Naive thymus-derived CD8-positive, alpha-beta T cell (primary cell): ENCODE data around the gene NHLRC2. TPM values are rescaled to one million over a fixed set of nuclear protein-coding genes. Genes with fewer than 3 reads are reported as not detected.

Source experiments
- ATAC-seq, 2 donors: fragments of 150-1000 bp; cut with Tn5 transposase in 1 of 2; sonication (Bioruptor Pico), chemical (Tn5 transposase) in 1 of 2; 1 replicate in 1 of 2; 2 replicates in 1 of 2; pipeline ENCODE4 v1.10.0; 2021; ENCODE audit warnings: mild to moderate bottlenecking in 2 of 2, moderate library complexity in 2 of 2
- POLR2A ChIA-PET: fragments of 350-600 bp; sonication (Branson Sonifier 250); formaldehyde crosslinking; loops from one replicate; lab custom pipeline; 2021; ENCODE audit warnings: antibody characterized with exemption; lab: Charles Lee
- DNase-seq, 10 donors: peaks; one replicate each; pipeline versions ENCODE4 v3.0.0 to v3.0.0-alpha.2; 2020 to 2022
- H3K27ac Mint-ChIP-seq, 10 donors: one replicate each; pipeline ENCODE4 v1.8.0; 2020 to 2022; ENCODE audit warnings: mild to moderate bottlenecking in 10 of 10, mixed read lengths in 10 of 10, moderate library complexity in 4 of 10, inconsistent platforms in 1 of 10
- H3K27me3 Mint-ChIP-seq, 5 donors: one replicate each; pipeline ENCODE4 v1.8.0; 2021 to 2022; ENCODE audit warnings: mixed read lengths in 5 of 5
- H3K36me3 Mint-ChIP-seq, 3 donors: one replicate each; pipeline ENCODE4 v1.8.0; 2020 to 2022; ENCODE audit warnings: mixed read lengths in 3 of 3, mild to moderate bottlenecking in 2 of 3, inconsistent platforms in 1 of 3
- H3K4me1 Mint-ChIP-seq, 4 donors: one replicate each; pipeline ENCODE4 v1.8.0; 2021 to 2022; ENCODE audit warnings: mixed read lengths in 4 of 4
- H3K4me3 Mint-ChIP-seq, 10 donors: one replicate each; pipeline ENCODE4 v1.8.0; 2020 to 2022; ENCODE audit warnings: mild to moderate bottlenecking in 10 of 10, mixed read lengths in 10 of 10, moderate library complexity in 6 of 10, inconsistent platforms in 1 of 10
- H3K9me3 Mint-ChIP-seq, 9 donors: one replicate each; pipeline ENCODE4 v1.8.0; 2020 to 2022; ENCODE audit warnings: mixed read lengths in 9 of 9, mild to moderate bottlenecking in 3 of 9, inconsistent platforms in 1 of 9, moderate library complexity in 1 of 9
- polyA plus RNA-seq, 3 donors: library from polyadenylated mRNA; unstranded; fragments of 300-500 nt; fragmentation: Illumina TruSeq; gene quantifications; one replicate each; pipeline ENCODE4 v1.2.3, GENCODE V29; 2021
- total RNA-seq, 8 experiments: library from RNA in 2 of 8; stranded (reverse) in 2 of 8; gene quantifications; one replicate each; pipeline ENCODE4 v1.2.3 and lab custom pipeline; 2021 to 2026

Gene NHLRC2
- total and polyA plus RNA-seq, 5 experiments from 2014 or later: 3.4 to 25.4 (median 7.8) TPM

GRCh38 chr10:113916053-113916452 is 61.6 kb downstream of the NHLRC2 start:
- Mint-ChIP-seq H3K9me3 (no peaks in the 10 kb centered on the region), H3K27me3 (no peaks in the 10 kb centered on the region), H3K4me1 (no peaks in the 10 kb centered on the region), H3K4me3 (no peak overlapping the region), H3K36me3 (peaks cover 7 to 25% (median 10%) of the 10 kb centered on the region in 3 donors), H3K27ac (no peak overlapping the region)
- POLR2A ChIA-PET: interaction anchor here (1.0 kb wide), 1 partner anchor 45 kb away, joined by 4 read pairs; no protein-coding TSS in a partner anchor
- ATAC-seq (no peak), DNase-seq (no peak)

GRCh38 chr10:113917636-113918035 is 63.2 kb downstream of the NHLRC2 start:
- POLR2A ChIA-PET: no interaction called here
- DNase-seq (no peak), ATAC-seq (no peak)
- H3K4me1 Mint-ChIP-seq: no peaks in the 10 kb centered on the region
- no peaks in the 10 kb centered on the region for H3K9me3 Mint-ChIP-seq
- H3K36me3 Mint-ChIP-seq: peaks cover 7 to 14% (median 7%) of the 10 kb centered on the region in 3 donors
- no peak overlapping the region for H3K27ac Mint-ChIP-seq
- no peak overlapping the region for H3K4me3 Mint-ChIP-seq
- no peaks in the 10 kb centered on the region for H3K27me3 Mint-ChIP-seq

- DNase-seq (no peak), ATAC-seq (no peak)
- Mint-ChIP-seq H3K27ac (no peak overlapping the region), H3K36me3 (peaks cover 9 to 16% (median 14%) of the 10 kb centered on the region in 3 donors), H3K27me3 (peaks cover 3 to 13% (median 6%) of the 10 kb centered on the region in 5 donors), H3K4me1 (no peaks in the 10 kb centered on the region), H3K9me3 (peaks cover 0 to 18% (median 7%) of the 10 kb centered on the region in 9 donors), H3K4me3 (no peak overlapping the region)
- POLR2A ChIA-PET: no interaction called here
Observed at GRCh38 chr10:113920114-113920513, 65.7 kb downstream of the NHLRC2 start.

- H3K4me1 Mint-ChIP-seq: no peaks in the 10 kb centered on the region
- H3K27me3 Mint-ChIP-seq: peaks cover 3 to 13% (median 8%) of the 10 kb centered on the region in 5 donors
- POLR2A ChIA-PET: no interaction called here
- no peak overlapping the region for H3K4me3 Mint-ChIP-seq
- DNase-seq: no peak
- H3K27ac Mint-ChIP-seq: no peak overlapping the region
- ATAC-seq: no peak
- H3K36me3 Mint-ChIP-seq: peaks cover 9 to 18% (median 14%) of the 10 kb centered on the region in 3 donors
- H3K9me3 Mint-ChIP-seq: peaks cover 0 to 24% (median 9%) of the 10 kb centered on the region in 9 donors
Observed at GRCh38 chr10:113920875-113921274, 66.4 kb downstream of the NHLRC2 start.

- DNase-seq (no peak), ATAC-seq (no peak)
- H3K4me1 Mint-ChIP-seq: no peaks in the 10 kb centered on the region
- peaks cover 6 to 13% (median 11%) of the 10 kb centered on the region in 5 donors for H3K27me3 Mint-ChIP-seq
- peaks cover 0 to 24% (median 12%) of the 10 kb centered on the region in 9 donors for H3K9me3 Mint-ChIP-seq
- POLR2A ChIA-PET: no interaction called here
- no peak overlapping the region for H3K27ac Mint-ChIP-seq
- H3K4me3 Mint-ChIP-seq: no peak overlapping the region
- H3K36me3 Mint-ChIP-seq: peaks cover 9 to 18% (median 14%) of the 10 kb centered on the region in 3 donors
Observed at GRCh38 chr10:113921561-113922370, 67.3 kb downstream of the NHLRC2 start.

- DNase-seq (no peak), ATAC-seq (no peak)
- POLR2A ChIA-PET: no interaction called here
- Mint-ChIP-seq H3K4me1 (no peaks in the 10 kb centered on the region), H3K9me3 (peaks cover 0 to 24% (median 12%) of the 10 kb centered on the region in 9 donors), H3K4me3 (no peak overlapping the region), H3K27me3 (peaks cover 12 to 22% (median 14%) of the 10 kb centered on the region in 5 donors), H3K36me3 (peaks cover 0 to 12% (median 7%) of the 10 kb centered on the region in 3 donors), H3K27ac (no peak overlapping the region)
Observed at GRCh38 chr10:113922787-113923570, 68.5 kb downstream of the NHLRC2 start.

GRCh38 chr10:113924186-113924585 is 69.7 kb downstream of the NHLRC2 start:
- POLR2A ChIA-PET: no interaction called here
- H3K36me3 Mint-ChIP-seq: peaks cover 0 to 12% (median 7%) of the 10 kb centered on the region in 3 donors
- no peak overlapping the region for H3K27ac Mint-ChIP-seq
- peaks cover 12 to 25% (median 16%) of the 10 kb centered on the region in 5 donors for H3K27me3 Mint-ChIP-seq
- ATAC-seq: no peak
- no peak for DNase-seq
- H3K4me3 Mint-ChIP-seq: no peak overlapping the region
- peaks cover 0 to 24% (median 12%) of the 10 kb centered on the region in 9 donors for H3K9me3 Mint-ChIP-seq
- H3K4me1 Mint-ChIP-seq: no peaks in the 10 kb centered on the region

- POLR2A ChIA-PET: no interaction called here
- no peak overlapping the region for H3K4me3 Mint-ChIP-seq
- ATAC-seq (no peak), DNase-seq (no peak)
- H3K4me1 Mint-ChIP-seq: no peaks in the 10 kb centered on the region
- peaks cover 0 to 12% (median 7%) of the 10 kb centered on the region in 3 donors for H3K36me3 Mint-ChIP-seq
- peaks cover 0 to 24% (median 12%) of the 10 kb centered on the region in 9 donors for H3K9me3 Mint-ChIP-seq
- peaks cover 15 to 30% (median 20%) of the 10 kb centered on the region in 5 donors for H3K27me3 Mint-ChIP-seq
- no peak overlapping the region for H3K27ac Mint-ChIP-seq
Observed at GRCh38 chr10:113924664-113925063, 70.2 kb downstream of the NHLRC2 start.

- peaks cover 0 to 24% (median 12%) of the 10 kb centered on the region in 9 donors for H3K9me3 Mint-ChIP-seq
- no peaks in the 10 kb centered on the region for H3K4me1 Mint-ChIP-seq
- no peak for ATAC-seq
- no peak overlapping the region for H3K27ac Mint-ChIP-seq
- no peak for DNase-seq
- no peak overlapping the region for H3K4me3 Mint-ChIP-seq
- POLR2A ChIA-PET: no interaction called here
- peaks cover 0 to 12% (median 7%) of the 10 kb centered on the region in 3 donors for H3K36me3 Mint-ChIP-seq
- H3K27me3 Mint-ChIP-seq: peaks cover 15 to 31% (median 22%) of the 10 kb centered on the region in 5 donors
Observed at GRCh38 chr10:113927440-113927839, 73.0 kb downstream of the NHLRC2 start.

- no peaks in the 10 kb centered on the region for H3K4me1 Mint-ChIP-seq
- POLR2A ChIA-PET: no interaction called here
- ATAC-seq: no peak
- no peak for DNase-seq
- H3K36me3 Mint-ChIP-seq: peaks cover 0 to 12% (median 7%) of the 10 kb centered on the region in 3 donors
- peaks cover 0 to 23% (median 12%) of the 10 kb centered on the region in 9 donors for H3K9me3 Mint-ChIP-seq
- H3K27me3 Mint-ChIP-seq: peaks cover 10 to 20% (median 19%) of the 10 kb centered on the region in 5 donors
- no peak overlapping the region for H3K27ac Mint-ChIP-seq
- H3K4me3 Mint-ChIP-seq: no peak overlapping the region
Observed at GRCh38 chr10:113928830-113929229, 74.4 kb downstream of the NHLRC2 start.

GRCh38 chr10:113929522-113929921 is 75.1 kb downstream of the NHLRC2 start:
- ATAC-seq: no peak
- Mint-ChIP-seq H3K4me3 (no peak overlapping the region), H3K9me3 (peaks cover 0 to 17% (median 9%) of the 10 kb centered on the region in 9 donors), H3K27me3 (peaks cover 10 to 19% (median 17%) of the 10 kb centered on the region in 5 donors), H3K4me1 (no peaks in the 10 kb centered on the region), H3K36me3 (peaks cover 0 to 8% (median 3%) of the 10 kb centered on the region in 3 donors), H3K27ac (no peak overlapping the region)
- no peak for DNase-seq
- POLR2A ChIA-PET: no interaction called here

GRCh38 chr10:113930482-113931057 is 76.1 kb downstream of the NHLRC2 start:
- Mint-ChIP-seq H3K27me3 (peaks cover 7 to 19% (median 16%) of the 10 kb centered on the region in 5 donors), H3K4me3 (no peak overlapping the region), H3K4me1 (no peaks in the 10 kb centered on the region), H3K9me3 (peaks cover 0 to 8% (median 0%) of the 10 kb centered on the region in 9 donors), H3K27ac (no peak overlapping the region), H3K36me3 (no peaks in the 10 kb centered on the region)
- DNase-seq: no peak
- POLR2A ChIA-PET: no interaction called here
- ATAC-seq: no peak
